A549 (cell line): Measurements from ENCODE around the gene GREB1.

Experiments
- CHD4 ChIP-seq: fragments of 200-600 bp; sonication (generic); IDR thresholded peaks from 2 replicates; pipeline ENCODE4 v1.6.1; 2016; ENCODE audit warnings: antibody characterized with exemption, mild to moderate bottlenecking, borderline replicate concordance
- CTCF ChIP-seq: fragments of >200 bp; sonication (Bioruptor Twin); formaldehyde crosslinking; IDR thresholded peaks from 3 replicates; pipeline ENCODE4 v1.5.1; 2016
- EHF ChIP-seq: fragments of 250-450 bp; sonication (Bioruptor Pico); IDR thresholded peaks from 2 replicates; pipeline ENCODE4 v1.5.0; 2020; ENCODE audit warnings: mild to moderate bottlenecking
- JUN ChIP-seq, 2 experiments: fragments of >200 bp; sonication (Bioruptor Twin); formaldehyde crosslinking; IDR thresholded peaks; 2 replicates in 1 of 2; 3 replicates in 1 of 2; pipeline ENCODE4 v1.6.1; 2016 to 2017
- KDM5A ChIP-seq: fragments of 200-600 bp; sonication (generic); IDR thresholded peaks from 2 replicates; pipeline ENCODE4 v1.6.1; 2016; ENCODE audit warnings: antibody characterized with exemption, mild to moderate bottlenecking
- PBX3 ChIP-seq: IDR thresholded peaks from 2 replicates; pipeline ENCODE4 v1.6.1; 2012
- POLR2A ChIP-seq: IDR thresholded peaks from 2 replicates; pipeline ENCODE4 v1.6.1; 2012; ENCODE audit warnings: mild to moderate bottlenecking, low read length
- RAD21 ChIP-seq, 2 experiments: fragments of >200 bp in 1 of 2; sonication (Bioruptor Twin) in 1 of 2; formaldehyde crosslinking in 1 of 2; IDR thresholded peaks in 1 of 2; conservative IDR thresholded peaks in 1 of 2; 2 replicates in 1 of 2; 3 replicates in 1 of 2; pipeline ENCODE4 v1.6.1; 2012 to 2018; ENCODE audit warnings: inconsistent platforms in 1 of 2
- SREBF2 ChIP-seq: fragments of 450-650 bp; IDR thresholded peaks from 2 replicates; pipeline ENCODE4 v1.6.1; 2014; ENCODE audit warnings: mild to moderate bottlenecking, moderate library complexity

DNA sequence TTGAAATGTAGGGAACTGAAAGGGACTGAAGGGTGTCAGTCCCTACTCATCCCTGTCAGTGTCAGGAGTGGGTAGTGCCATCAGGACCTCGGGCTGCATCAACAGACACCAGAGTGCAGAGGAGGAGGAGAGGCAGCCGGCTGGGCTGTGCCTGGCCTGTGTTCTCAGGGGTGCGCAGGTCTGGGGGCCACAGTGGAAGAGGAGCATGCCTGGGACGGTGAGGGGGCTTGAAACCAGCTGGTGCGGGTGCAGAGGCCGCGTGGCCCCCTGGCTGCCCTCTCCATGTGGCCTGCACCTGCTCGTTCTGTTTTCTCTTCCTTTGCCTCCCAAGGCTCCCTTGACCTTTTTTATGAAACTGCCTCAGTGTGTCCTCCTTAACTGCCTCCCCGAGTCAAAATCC lies 94.8 kb downstream of the GREB1 start:
- TF ChIP-seq PBX3 (no peak), CTCF (no peak), KDM5A (no peak), CHD4 (no peak), POLR2A (no peak), RAD21 (conservative IDR thresholded peaks at IDR 0.05 in 1 of 2, IDR thresholded peaks at IDR 0.05 in 1 of 2) (no peak), EHF (CRISPR knock-in tag) (no peak), JUN (IDR thresholded peaks at IDR 0.05) (no peak), SREBF2 (no peak)
